ENCODE results near the gene ASXL1. TPM values are rescaled to one million over a fixed set of nuclear protein-coding genes. Genes with fewer than 3 reads are reported as not detected.
A peak's percentile ranks its signal among the peaks of the same experiment; 100 is the strongest.

Gene ASXL1
- total RNA-seq, 1 experiment from 2014 or later, result 52.2 TPM

GRCh38 chr20:32485770-32486478 is 127.8 kb downstream of the ASXL1 start:
- no peaks in the 10 kb centered on the region for H3K36me3 ChIP-seq (ENCODE audit: control insufficient read depth in 1 of 2, insufficient read depth in 2 of 2, low read length in 2 of 2)
- H2AFZ ChIP-seq (ENCODE audit: low read depth, low read length, poor library complexity, severe bottlenecking), result no peak overlapping the region
- H3K79me2 ChIP-seq (ENCODE audit: insufficient read depth, low read length), result no peaks in the 10 kb centered on the region
- no peaks in the 10 kb centered on the region for H3K9me3 ChIP-seq (ENCODE audit: control insufficient read depth in 1 of 2, insufficient read depth in 1 of 2, low read depth in 1 of 2, low read length in 2 of 2)
- H3K4me1 ChIP-seq (ENCODE audit: control insufficient read depth in 1 of 2, insufficient read depth in 2 of 2, low read length in 2 of 2), result peaks cover 8 to 31% of the 10 kb centered on the region in 2 experiments
- no peak overlapping the region for H3K4me3 ChIP-seq (replicated peaks in 1 of 2; ENCODE audit: low read depth in 1 of 2, low read length in 2 of 2)
- ATAC-seq (no peak), DNase-seq (ENCODE audit: low read depth, low spot score) (no peak)
- POLR2A ChIA-PET, result interaction anchor here (0.6 kb wide), 1 partner anchor 129 kb away, joined by 3 read pairs; no protein-coding TSS in a partner anchor
- H3K9me2 ChIP-seq (ENCODE audit: insufficient read depth), result no peaks in the 10 kb centered on the region
- TF ChIP-seq FOSL1 (IDR thresholded peaks at IDR 0.05; ENCODE audit: low read depth), result no peak
- no peak for TF ChIP-seq ELF1 (IDR thresholded peaks at IDR 0.05; ENCODE audit: borderline replicate concordance, low read depth)
- no peak for TF ChIP-seq ZNF274 (IDR thresholded peaks at IDR 0.05; ENCODE audit: low read depth, low read length)
- TF ChIP-seq SRF (IDR thresholded peaks at IDR 0.05; ENCODE audit: low read depth), result no peak
- no peak for TF ChIP-seq TCF7L2 (IDR thresholded peaks at IDR 0.05; ENCODE audit: borderline replicate concordance, extremely low read depth, insufficient read depth, insufficient read length)
- no peak for TF ChIP-seq RAD21 (IDR thresholded peaks at IDR 0.05; ENCODE audit: low read depth)
- no peak for TF ChIP-seq YY1 (IDR thresholded peaks at IDR 0.05; ENCODE audit: extremely low read depth, insufficient replicate concordance, low read depth, low read length)
- TF ChIP-seq SP1 (IDR thresholded peaks at IDR 0.05; ENCODE audit: low read depth), result no peak
- no TSS peak for BruUV-seq (replicated peaks)
- RAD21 ChIA-PET (ENCODE audit: low non-redundant PET in 1 of 2, low total read pairs in 2 of 2, uncharacterized antibody in 2 of 2, unreplicated experiment in 2 of 2), result no interaction called here
- CTCF ChIA-PET, result interaction anchor here (1.0 to 1.2 kb wide), 2 partner anchors 11 to 167 kb away, joined by 3 to 4 read pairs; no protein-coding TSS in a partner anchor
- H3K27me3 ChIP-seq (ENCODE audit: insufficient read depth, low read length), result no peaks in the 10 kb centered on the region
- H3K9ac ChIP-seq (ENCODE audit: low read length), result no peak overlapping the region
- peak overlapping the region; percentile 98 for H3K4me2 ChIP-seq (ENCODE audit: low read length)
- no peak overlapping the region for H3K27ac ChIP-seq (ENCODE audit: low read depth, low read length)
- intact Hi-C loops (cut with micrococcal nuclease), result loop anchor here (2.0 kb wide), 1 partner anchor 127 kb away; the partner anchor contains the start of gene ASXL1
- H4K20me1 ChIP-seq (ENCODE audit: insufficient read depth), result no peaks in the 10 kb centered on the region

DNA sequence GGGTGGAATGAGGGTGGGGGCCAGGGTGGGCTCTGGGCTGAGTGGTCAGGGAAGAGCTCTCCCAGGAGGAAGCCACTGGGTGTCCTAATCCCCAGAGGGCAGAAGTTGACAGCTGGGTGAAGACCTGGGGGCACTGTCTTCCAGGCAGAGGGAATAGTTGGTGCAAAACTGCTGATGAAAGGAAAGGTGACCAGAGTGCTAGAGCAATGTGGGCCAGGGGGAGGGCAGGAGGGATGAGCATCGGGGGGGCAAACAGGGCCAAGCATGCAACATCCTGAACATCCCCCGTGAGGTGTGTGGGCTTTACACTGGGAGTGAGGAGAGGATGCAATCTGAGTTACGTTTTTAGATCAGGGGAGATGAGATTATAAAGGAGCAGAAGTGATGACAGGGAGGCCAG is 129.2 kb downstream of the ASXL1 start:
- ChIA-PET POLR2A (no interaction called here), RAD21 (ENCODE audit: low non-redundant PET in 1 of 2, low total read pairs in 2 of 2, uncharacterized antibody in 2 of 2, unreplicated experiment in 2 of 2) (no interaction called here), CTCF (no interaction called here)
- TF ChIP-seq YY1 (IDR thresholded peaks at IDR 0.05; ENCODE audit: extremely low read depth, insufficient replicate concordance, low read depth, low read length) (no peak), FOSL1 (IDR thresholded peaks at IDR 0.05; ENCODE audit: low read depth) (no peak)
- intact Hi-C loops (cut with micrococcal nuclease), result no loop called here
- H3K4me1 ChIP-seq (ENCODE audit: control insufficient read depth in 1 of 2, insufficient read depth in 2 of 2, low read length in 2 of 2), result peaks cover 8 to 26% of the 10 kb centered on the region in 2 experiments
- no peak overlapping the region for H2AFZ ChIP-seq (ENCODE audit: low read depth, low read length, poor library complexity, severe bottlenecking)
- no peaks in the 10 kb centered on the region for H3K79me2 ChIP-seq (ENCODE audit: insufficient read depth, low read length)
- H3K9me3 ChIP-seq (ENCODE audit: control insufficient read depth in 1 of 2, insufficient read depth in 1 of 2, low read depth in 1 of 2, low read length in 2 of 2), result no peaks in the 10 kb centered on the region
- no peak overlapping the region for H3K4me3 ChIP-seq (replicated peaks in 1 of 2; ENCODE audit: low read depth in 1 of 2, low read length in 2 of 2)
- H3K4me2 ChIP-seq (ENCODE audit: low read length), result no peak overlapping the region
- no peaks in the 10 kb centered on the region for H4K20me1 ChIP-seq (ENCODE audit: insufficient read depth)
- H3K9me2 ChIP-seq (ENCODE audit: insufficient read depth), result no peaks in the 10 kb centered on the region
- H3K27ac ChIP-seq (ENCODE audit: low read depth, low read length), result no peak overlapping the region
- H3K9ac ChIP-seq (ENCODE audit: low read length), result no peak overlapping the region
- no TSS peak for BruUV-seq (replicated peaks)
- DNase-seq (ENCODE audit: low read depth, low spot score) (no peak), ATAC-seq (no peak)
- H3K27me3 ChIP-seq (ENCODE audit: insufficient read depth, low read length), result no peaks in the 10 kb centered on the region
- no peaks in the 10 kb centered on the region for H3K36me3 ChIP-seq (ENCODE audit: control insufficient read depth in 1 of 2, insufficient read depth in 2 of 2, low read length in 2 of 2)
